GM18502 (cell line): ENCODE data around the gene JPT1.
"Not testable (repeated sequence)": the region's sequence is repeated elsewhere in the genome, so short reads cannot be mapped to it uniquely, and the experiment has no call there.

ENCODE experiments used
- ATAC-seq: cut with Tn5 transposase; IDR thresholded peaks from one replicate; pipeline ENCODE4 v1.9.1; 2021; ENCODE audit warnings: mild to moderate bottlenecking; ENCODE audit not compliant: unreplicated experiment, poor library complexity

JPT1 gene

GRCh38 chr17:75131278-75132017 lies 22.9 kb downstream of the JPT1 start, which contains the start of gene NT5C:
Gene NT5C (minus strand): TSS chr17:75131742. CDS start chr17:75131707, 35 bp downstream.
- ATAC-seq: peak; percentile 86

GRCh38 chr17:75130632-75131277 lies 23.6 kb downstream of the JPT1 start:
- ATAC-seq: peak; percentile 16

- no peak for ATAC-seq
Measured at GRCh38 chr17:75130059-75130631, 24.2 kb downstream of the JPT1 start.

DNA sequence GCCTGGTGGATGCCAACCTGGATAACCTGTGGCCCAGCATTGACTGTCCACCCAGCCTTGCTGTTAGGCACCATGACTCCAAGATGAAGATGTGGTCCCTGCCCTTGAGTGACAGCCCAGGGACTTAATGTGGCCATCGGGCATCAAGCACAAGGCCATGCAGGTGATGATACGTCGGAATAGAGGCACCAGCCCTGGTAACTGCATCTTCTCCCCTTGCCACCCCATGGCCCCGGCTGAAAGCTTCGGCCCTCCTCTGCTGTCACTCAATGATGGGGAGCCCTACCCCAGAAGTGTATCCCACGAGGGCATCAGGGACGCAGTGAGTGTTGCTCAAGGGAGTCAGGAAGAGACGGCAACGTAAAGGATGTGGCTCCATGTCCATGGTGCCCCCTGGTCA lies 24.7 kb downstream of the JPT1 start:
- ATAC-seq: no peak

DNA sequence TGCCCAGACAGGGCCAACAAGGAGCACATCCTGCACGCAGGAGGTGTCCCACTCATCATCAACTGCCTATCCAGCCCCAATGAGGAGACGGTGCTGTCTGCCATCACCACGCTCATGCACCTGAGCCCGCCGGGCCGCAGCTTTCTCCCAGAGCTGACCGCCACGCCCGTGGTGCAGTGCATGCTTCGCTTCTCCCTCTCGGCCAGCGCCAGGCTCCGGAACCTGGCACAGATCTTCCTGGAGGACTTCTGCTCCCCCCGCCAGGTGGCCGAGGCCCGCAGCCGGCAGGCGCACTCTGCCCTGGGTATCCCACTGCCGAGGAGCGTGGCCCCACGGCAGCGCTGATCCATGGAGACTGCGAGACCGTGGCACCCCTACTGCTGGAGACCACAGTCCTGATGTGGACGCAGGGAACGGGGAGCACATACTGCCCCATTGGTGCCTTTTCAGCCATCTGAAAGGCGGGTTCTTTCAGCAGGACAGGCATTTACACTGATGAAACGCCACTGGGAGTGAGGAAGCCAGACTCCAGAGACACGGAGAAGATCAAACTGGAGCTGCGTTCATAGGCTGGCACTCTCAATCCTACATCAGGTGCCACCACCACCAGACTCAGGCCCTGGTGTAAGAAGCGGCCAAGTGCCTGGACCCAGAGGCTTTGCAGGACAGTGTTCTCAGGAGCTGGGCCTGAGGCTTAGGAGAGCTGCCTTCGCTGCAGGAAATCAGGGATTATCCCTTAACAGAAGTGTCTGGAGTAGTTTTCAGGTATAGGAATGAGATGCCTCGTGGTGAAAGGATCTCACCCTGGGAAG lies 25.4 kb downstream of the JPT1 start:
- ATAC-seq: no peak

DNA sequence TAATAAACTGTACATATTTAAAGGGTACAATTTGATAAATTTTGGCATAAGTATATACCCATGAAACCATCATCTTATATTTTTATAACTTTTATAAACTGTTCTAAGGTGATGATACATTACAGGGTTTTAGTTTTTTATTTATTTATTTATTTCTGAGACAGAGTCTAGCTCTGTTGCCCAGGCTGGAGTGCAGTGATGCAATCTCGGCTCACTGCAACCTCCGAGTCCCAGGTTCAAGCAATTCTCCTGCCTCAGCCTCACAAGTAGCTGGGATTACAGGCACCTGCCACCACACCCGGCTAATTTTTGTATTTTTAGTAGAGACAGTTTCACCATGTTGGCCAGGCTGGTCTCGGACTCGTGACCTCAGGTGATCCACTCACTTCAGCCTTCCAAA lies 26.4 kb downstream of the JPT1 start:
- not testable (repeated sequence) for ATAC-seq

DNA sequence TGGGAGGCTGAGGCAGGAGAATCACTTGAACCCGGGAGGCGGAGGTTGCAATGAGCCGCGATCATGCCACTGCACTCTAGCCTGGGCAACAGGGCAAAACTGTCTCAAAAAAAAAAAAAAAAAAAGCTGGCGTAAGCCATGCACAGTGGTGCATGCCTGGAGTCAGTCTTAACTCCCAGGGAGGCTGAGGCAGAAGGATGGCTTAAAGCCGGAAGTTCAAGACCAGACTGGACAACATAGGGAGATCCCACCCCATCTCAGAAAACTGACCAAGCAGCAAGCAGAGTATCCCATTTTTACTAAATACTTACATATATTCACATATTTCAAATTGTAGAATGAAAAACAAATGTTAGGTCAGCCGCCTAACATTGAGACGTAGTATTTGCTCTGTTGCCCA lies 27.4 kb downstream of the JPT1 start:
- ATAC-seq: no peak

- ATAC-seq: no peak
Measured at GRCh38 chr17:75125984-75126383, 28.3 kb downstream of the JPT1 start.

GRCh38 chr17:75124819-75125162 lies 29.5 kb downstream of the JPT1 start:
- ATAC-seq: no peak

- no peak for ATAC-seq
Measured at GRCh38 chr17:75124041-75124818, 30.1 kb downstream of the JPT1 start.

DNA sequence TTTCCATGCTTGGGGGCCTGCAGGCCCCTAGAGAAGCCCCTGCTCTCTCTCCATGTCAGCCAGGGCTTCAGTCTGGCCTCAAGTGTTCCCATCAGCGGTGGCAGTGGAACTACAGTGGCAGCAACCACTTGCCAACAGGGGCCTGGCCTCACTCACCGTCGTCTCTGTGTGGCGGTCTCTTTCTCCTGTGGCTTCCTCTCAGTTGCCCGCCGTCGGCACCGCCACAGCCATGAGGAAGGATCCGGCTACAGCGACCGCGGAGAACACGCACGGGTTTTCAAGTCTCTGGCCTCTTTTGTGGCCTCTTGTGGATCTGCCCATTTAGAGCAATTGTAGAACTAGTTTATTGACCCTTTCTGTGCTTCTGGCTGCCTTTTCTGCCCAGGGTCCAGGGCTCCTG lies 36.0 kb downstream of the JPT1 start:
- no peak for ATAC-seq

GRCh38 chr17:75116737-75117136 lies 37.6 kb downstream of the JPT1 start:
- ATAC-seq: no peak

- ATAC-seq: no peak
Measured at GRCh38 chr17:75115555-75115954, 38.8 kb downstream of the JPT1 start.

DNA sequence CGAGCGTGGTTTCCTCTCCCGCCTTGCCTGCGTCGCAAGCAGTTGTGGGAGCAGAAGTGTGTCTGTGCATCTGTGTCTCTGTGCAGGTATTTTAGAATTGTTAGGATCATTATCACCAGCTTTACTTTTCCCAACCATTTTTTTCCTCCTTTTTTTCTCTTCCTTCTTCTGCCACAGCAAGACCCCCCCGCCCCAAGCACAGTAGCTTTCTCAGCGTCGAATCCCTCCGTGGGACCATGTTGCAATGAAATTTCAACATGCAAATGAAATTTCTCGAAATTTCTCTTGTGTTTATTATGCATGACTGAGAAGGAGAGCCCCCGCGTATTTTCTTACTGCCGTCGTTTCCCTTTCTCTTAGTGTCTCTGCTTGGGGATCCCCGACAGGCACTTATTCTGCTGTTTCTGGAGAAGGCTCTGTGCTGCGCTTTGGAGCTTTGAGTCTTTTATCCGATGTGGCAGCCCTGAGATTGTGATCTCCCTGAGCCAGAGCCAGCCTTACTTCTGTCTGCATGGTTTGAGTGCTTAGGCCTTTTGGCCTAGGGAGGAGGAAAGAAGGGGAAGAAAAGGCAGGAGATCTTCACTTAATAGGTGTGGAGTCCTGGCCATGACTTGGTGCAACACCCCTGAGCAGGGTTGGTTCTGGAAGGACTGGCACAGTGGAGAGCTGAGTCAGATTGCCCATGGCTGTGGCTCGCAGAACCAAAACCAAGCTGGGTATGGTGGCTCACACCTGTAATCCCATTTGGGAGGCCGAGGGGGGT lies 39.6 kb downstream of the JPT1 start:
- no peak for ATAC-seq

GRCh38 chr17:75113798-75114551 lies 40.3 kb downstream of the JPT1 start:
- peak; percentile 56 for ATAC-seq

GRCh38 chr17:75111777-75112335 lies 42.5 kb downstream of the JPT1 start:
- no peak for ATAC-seq

DNA sequence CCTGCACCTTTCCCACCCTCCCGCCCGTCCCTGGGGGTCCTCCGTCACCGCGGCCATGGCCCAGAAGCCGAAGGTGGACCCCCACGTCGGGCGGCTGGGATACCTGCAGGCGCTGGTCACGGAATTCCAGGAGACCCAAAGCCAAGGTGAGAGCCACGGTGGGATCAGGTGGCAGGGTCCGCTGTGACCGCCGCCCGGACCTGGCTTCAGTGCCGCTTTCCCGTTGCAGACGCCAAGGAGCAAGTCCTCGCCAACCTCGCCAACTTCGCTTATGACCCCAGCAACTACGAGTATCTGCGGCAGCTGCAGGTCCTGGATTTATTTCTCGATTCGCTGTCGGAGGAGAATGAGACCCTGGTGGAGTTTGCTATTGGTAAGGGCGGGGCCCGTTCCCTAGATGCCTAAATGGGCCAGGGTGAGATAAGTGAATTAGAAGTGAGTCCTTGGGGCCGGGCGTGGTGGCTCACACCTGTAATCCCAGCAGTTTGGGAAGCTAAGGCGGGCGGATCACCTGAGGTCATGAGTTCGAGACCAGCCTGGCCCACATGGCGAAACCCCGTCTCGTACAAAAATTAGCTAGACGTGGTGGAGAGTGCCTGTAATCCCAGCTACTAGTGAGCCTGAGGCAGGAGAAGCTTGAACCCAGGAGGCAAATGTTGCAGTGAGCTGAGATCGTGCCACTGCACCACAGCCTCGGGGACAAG lies 43.9 kb downstream of the JPT1 start:
- no peak for ATAC-seq
